ENCODE measurements around the gene KYNU. TPM values are rescaled to one million over a fixed set of nuclear protein-coding genes. Genes with fewer than 3 reads are reported as not detected.

Gene KYNU
- total RNA-seq, 1 donor from 2014 or later, result not detected

DNA sequence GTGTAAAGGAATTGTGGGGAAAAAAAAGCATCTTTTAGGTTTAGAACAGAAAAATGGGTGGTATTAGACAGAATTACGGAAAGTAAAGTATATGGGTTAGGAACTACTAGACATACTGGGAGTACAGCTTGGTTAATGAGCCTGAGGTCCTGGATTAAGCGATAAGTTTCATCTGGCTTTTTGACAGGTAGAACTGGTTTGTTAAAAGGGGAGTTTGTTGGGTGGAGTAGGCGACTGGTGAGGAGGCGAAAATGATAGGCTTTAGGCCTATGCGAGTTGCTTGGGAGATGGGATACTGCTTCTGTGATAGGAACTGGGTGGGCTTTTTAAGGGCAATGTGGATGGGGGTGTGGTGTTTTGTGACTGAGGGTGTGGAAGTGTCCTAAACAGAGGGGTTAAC, 56.5 kb downstream of the KYNU start:
- Mint-ChIP-seq H3K4me3 (ENCODE audit: low read depth) (no peak overlapping the region), H3K27me3 (no peaks in the 10 kb centered on the region), H3K27ac (no peak overlapping the region), H3K36me3 (ENCODE audit: insufficient read depth) (no peaks in the 10 kb centered on the region), H3K9me3 (ENCODE audit: low read depth) (peaks cover 8% of the 10 kb centered on the region), H3K4me1 (ENCODE audit: low read depth) (no peaks in the 10 kb centered on the region)
- TF ChIP-seq, protein P1, sequence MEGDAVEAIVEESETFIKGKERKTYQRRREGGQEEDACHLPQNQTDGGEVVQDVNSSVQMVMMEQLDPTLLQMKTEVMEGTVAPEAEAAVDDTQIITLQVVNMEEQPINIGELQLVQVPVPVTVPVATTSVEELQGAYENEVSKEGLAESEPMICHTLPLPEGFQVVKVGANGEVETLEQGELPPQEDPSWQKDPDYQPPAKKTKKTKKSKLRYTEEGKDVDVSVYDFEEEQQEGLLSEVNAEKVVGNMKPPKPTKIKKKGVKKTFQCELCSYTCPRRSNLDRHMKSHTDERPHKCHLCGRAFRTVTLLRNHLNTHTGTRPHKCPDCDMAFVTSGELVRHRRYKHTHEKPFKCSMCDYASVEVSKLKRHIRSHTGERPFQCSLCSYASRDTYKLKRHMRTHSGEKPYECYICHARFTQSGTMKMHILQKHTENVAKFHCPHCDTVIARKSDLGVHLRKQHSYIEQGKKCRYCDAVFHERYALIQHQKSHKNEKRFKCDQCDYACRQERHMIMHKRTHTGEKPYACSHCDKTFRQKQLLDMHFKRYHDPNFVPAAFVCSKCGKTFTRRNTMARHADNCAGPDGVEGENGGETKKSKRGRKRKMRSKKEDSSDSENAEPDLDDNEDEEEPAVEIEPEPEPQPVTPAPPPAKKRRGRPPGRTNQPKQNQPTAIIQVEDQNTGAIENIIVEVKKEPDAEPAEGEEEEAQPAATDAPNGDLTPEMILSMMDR (IDR thresholded peaks at IDR 0.05; ENCODE audit: unreplicated experiment), result no peak
- no peak for DNase-seq (ENCODE audit: low spot score, unreplicated experiment)

DNA sequence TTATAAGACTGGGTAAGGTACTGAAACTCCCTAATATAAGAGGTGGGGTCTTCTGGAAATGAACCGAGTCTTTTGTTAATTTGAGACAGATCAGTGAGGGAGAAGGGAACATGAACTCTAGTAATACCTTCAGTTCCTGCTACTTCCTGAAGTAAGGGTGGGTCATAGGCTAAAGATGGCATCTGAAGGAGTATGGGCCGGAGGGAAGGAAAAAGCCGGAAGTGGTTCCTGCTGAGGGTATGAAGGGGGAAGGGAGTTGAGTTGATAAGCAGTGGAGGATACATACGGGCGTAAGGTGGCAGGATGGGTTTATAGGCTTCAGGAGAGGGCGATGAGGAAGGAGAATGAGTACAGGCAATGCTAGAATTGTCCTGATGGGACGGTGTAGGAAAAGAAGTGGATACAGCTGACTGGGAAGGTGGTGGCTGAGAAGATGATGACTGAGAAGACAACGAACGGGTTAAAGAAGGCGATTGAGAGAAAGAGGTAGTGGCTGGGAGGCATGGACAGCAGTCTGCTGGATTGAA, 58.2 kb downstream of the KYNU start:
- no peaks in the 10 kb centered on the region for H3K36me3 Mint-ChIP-seq (ENCODE audit: insufficient read depth)
- H3K9me3 Mint-ChIP-seq (ENCODE audit: low read depth), result peaks cover 5% of the 10 kb centered on the region
- H3K27ac Mint-ChIP-seq, result no peak overlapping the region
- TF ChIP-seq, protein P1 (IDR thresholded peaks at IDR 0.05; ENCODE audit: unreplicated experiment), result no peak
- no peaks in the 10 kb centered on the region for H3K27me3 Mint-ChIP-seq
- no peak for DNase-seq (ENCODE audit: low spot score, unreplicated experiment)
- H3K4me1 Mint-ChIP-seq (ENCODE audit: low read depth), result no peaks in the 10 kb centered on the region
- no peak overlapping the region for H3K4me3 Mint-ChIP-seq (ENCODE audit: low read depth)

- no peaks in the 10 kb centered on the region for H3K36me3 Mint-ChIP-seq (ENCODE audit: insufficient read depth)
- H3K27me3 Mint-ChIP-seq, result no peaks in the 10 kb centered on the region
- TF ChIP-seq, protein P1 (IDR thresholded peaks at IDR 0.05; ENCODE audit: unreplicated experiment), result no peak
- no peak overlapping the region for H3K27ac Mint-ChIP-seq
- no peak overlapping the region for H3K4me3 Mint-ChIP-seq (ENCODE audit: low read depth)
- no peaks in the 10 kb centered on the region for H3K4me1 Mint-ChIP-seq (ENCODE audit: low read depth)
- DNase-seq (ENCODE audit: low spot score, unreplicated experiment), result no peak
- H3K9me3 Mint-ChIP-seq (ENCODE audit: low read depth), result peaks cover 5% of the 10 kb centered on the region
These were observed 59.2 kb downstream of the KYNU start for GRCh38 chr2:142936629-142937028.

DNA sequence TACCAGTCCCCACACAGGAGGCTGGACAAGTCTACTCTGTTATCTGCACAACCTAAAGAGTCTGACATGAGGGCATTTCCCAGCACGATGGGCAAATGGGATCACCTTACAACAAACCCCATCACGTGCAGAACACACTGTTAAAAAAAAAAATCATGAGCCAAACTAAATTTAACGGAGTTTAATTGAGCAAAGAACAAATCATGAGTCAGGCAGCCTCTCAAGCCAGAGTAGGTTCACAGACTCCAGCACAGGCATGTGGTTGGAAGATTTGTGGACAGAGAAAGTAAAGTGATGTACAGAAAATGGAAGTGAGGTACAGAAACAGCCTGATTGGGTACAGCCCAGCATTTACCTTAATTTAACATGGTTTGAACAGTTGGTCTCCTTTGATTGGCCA, 59.9 kb downstream of the KYNU start:
- H3K27me3 Mint-ChIP-seq, result no peaks in the 10 kb centered on the region
- DNase-seq (ENCODE audit: low spot score, unreplicated experiment), result no peak
- H3K4me3 Mint-ChIP-seq (ENCODE audit: low read depth), result no peak overlapping the region
- peaks cover 5% of the 10 kb centered on the region for H3K9me3 Mint-ChIP-seq (ENCODE audit: low read depth)
- no peaks in the 10 kb centered on the region for H3K4me1 Mint-ChIP-seq (ENCODE audit: low read depth)
- TF ChIP-seq, protein P1 (IDR thresholded peaks at IDR 0.05; ENCODE audit: unreplicated experiment), result no peak
- no peaks in the 10 kb centered on the region for H3K36me3 Mint-ChIP-seq (ENCODE audit: insufficient read depth)
- no peak overlapping the region for H3K27ac Mint-ChIP-seq

- Mint-ChIP-seq H3K4me1 (ENCODE audit: low read depth) (no peaks in the 10 kb centered on the region), H3K27ac (no peak overlapping the region), H3K27me3 (no peaks in the 10 kb centered on the region), H3K9me3 (ENCODE audit: low read depth) (peaks cover 5% of the 10 kb centered on the region), H3K36me3 (ENCODE audit: insufficient read depth) (no peaks in the 10 kb centered on the region), H3K4me3 (ENCODE audit: low read depth) (no peak overlapping the region)
- TF ChIP-seq, protein P1 (IDR thresholded peaks at IDR 0.05; ENCODE audit: unreplicated experiment), result no peak
- no peak for DNase-seq (ENCODE audit: low spot score, unreplicated experiment)
These were observed 60.8 kb downstream of the KYNU start for GRCh38 chr2:142938240-142938639.
